Osteoblast (primary cell): ENCODE data around the gene ZNHIT3. TPM values are rescaled to one million over a fixed set of nuclear protein-coding genes. Genes with fewer than 3 reads are reported as not detected.

Source experiments
- DNase-seq: peaks from one replicate; pipeline ENCODE4 v3.0.0; 2011; ENCODE audit warnings: low spot score, mixed read lengths; ENCODE audit not compliant: insufficient read length; ENCODE audit errors: missing footprints
- H2AFZ ChIP-seq: 2 replicates; pipeline ENCODE4 v1.6.0; 2011; ENCODE audit warnings: mild to moderate bottlenecking, low read length
- H3K27ac ChIP-seq: 2 replicates; pipeline ENCODE4 v1.5.1; 2011; ENCODE audit warnings: mild to moderate bottlenecking, low read depth, low read length, moderate library complexity
- H3K27me3 ChIP-seq: 2 replicates; pipeline ENCODE4 v1.6.0; 2012; ENCODE audit warnings: mild to moderate bottlenecking, control low read depth, inconsistent platforms, low read length, moderate library complexity; ENCODE audit not compliant: insufficient read depth
- H3K36me3 ChIP-seq: 2 replicates; pipeline ENCODE4 v1.5.1; 2011; ENCODE audit warnings: mild to moderate bottlenecking, low read length, control low read depth, moderate library complexity; ENCODE audit not compliant: insufficient read depth
- H3K4me1 ChIP-seq: 2 replicates; pipeline ENCODE4 v1.5.1; 2011; ENCODE audit warnings: mild to moderate bottlenecking, low read length, control low read depth, moderate library complexity; ENCODE audit not compliant: insufficient read depth
- H3K4me2 ChIP-seq: 2 replicates; pipeline ENCODE4 v1.6.0; 2011; ENCODE audit warnings: mild to moderate bottlenecking, low read length; ENCODE audit not compliant: insufficient read depth
- H3K4me3 ChIP-seq: fragments of 200-600 bp; sonication (generic); 3 replicates; pipeline ENCODE4 v1.5.1; 2012; ENCODE audit warnings: mild to moderate bottlenecking, low read length, inconsistent platforms; ENCODE audit not compliant: insufficient read depth
- H3K79me2 ChIP-seq: 2 replicates; pipeline ENCODE4 v1.6.0; 2012; ENCODE audit warnings: mild to moderate bottlenecking, low read length, control low read depth, inconsistent platforms; ENCODE audit not compliant: insufficient read depth
- H3K9me3 ChIP-seq: 2 replicates; pipeline ENCODE4 v1.5.1; 2011; ENCODE audit warnings: low read depth, low read length, control low read depth
- H4K20me1 ChIP-seq: 2 replicates; pipeline ENCODE4 v1.6.0; 2012; ENCODE audit warnings: mild to moderate bottlenecking, low read length, control low read depth; ENCODE audit not compliant: insufficient read depth
- total RNA-seq: library from RNA; depleted of rRNA; stranded (reverse); fragments of >200 nt; gene quantifications from 2 replicates; pipeline ENCODE4 v1.2.3, GENCODE V29; 2012
- TF ChIP-seq, protein P1 (sequence below): IDR thresholded peaks from 2 replicates; pipeline ENCODE4 v1.5.1; 2011; ENCODE audit warnings: mild to moderate bottlenecking, low read depth, low read length, moderate library complexity; ENCODE audit errors: extremely low read depth

Gene ZNHIT3
- total RNA-seq, 1 donor = 29.3 TPM

DNA sequence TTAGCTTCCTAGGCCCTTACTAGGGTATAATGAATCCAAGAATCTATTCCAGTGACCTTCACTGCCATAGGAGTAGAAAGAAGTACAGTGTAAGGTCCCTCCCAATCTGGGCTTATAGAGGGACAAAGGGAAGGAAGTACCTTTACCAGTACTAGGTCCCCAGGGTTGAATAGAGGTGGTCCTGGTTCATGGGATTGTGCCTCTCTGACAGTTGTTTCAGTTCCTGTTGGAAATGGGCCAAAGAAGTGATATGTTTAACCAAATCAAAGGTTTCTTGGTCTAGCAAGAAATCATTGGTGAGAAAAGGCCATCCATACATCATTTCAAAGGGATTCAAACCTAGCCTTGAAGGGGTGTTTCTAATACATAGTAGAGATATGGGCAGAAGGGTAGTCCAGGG lies 16.0 kb upstream of the ZNHIT3 start:
- DNase-seq = no peak
- Histone ChIP-seq H3K4me1 (no peaks in the 10 kb centered on the region), H3K4me3 (no peak overlapping the region), H3K79me2 (no peaks in the 10 kb centered on the region), H3K36me3 (no peaks in the 10 kb centered on the region), H3K4me2 (no peak overlapping the region), H3K27ac (no peak overlapping the region), H4K20me1 (no peaks in the 10 kb centered on the region), H3K9me3 (no peaks in the 10 kb centered on the region), H3K27me3 (peaks cover 4% of the 10 kb centered on the region), H2AFZ (no peak overlapping the region)
- TF ChIP-seq, protein P1, sequence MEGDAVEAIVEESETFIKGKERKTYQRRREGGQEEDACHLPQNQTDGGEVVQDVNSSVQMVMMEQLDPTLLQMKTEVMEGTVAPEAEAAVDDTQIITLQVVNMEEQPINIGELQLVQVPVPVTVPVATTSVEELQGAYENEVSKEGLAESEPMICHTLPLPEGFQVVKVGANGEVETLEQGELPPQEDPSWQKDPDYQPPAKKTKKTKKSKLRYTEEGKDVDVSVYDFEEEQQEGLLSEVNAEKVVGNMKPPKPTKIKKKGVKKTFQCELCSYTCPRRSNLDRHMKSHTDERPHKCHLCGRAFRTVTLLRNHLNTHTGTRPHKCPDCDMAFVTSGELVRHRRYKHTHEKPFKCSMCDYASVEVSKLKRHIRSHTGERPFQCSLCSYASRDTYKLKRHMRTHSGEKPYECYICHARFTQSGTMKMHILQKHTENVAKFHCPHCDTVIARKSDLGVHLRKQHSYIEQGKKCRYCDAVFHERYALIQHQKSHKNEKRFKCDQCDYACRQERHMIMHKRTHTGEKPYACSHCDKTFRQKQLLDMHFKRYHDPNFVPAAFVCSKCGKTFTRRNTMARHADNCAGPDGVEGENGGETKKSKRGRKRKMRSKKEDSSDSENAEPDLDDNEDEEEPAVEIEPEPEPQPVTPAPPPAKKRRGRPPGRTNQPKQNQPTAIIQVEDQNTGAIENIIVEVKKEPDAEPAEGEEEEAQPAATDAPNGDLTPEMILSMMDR = no peak

- H3K27me3 ChIP-seq = peaks cover 8% of the 10 kb centered on the region
- H3K79me2 ChIP-seq = no peaks in the 10 kb centered on the region
- no peaks in the 10 kb centered on the region for H3K4me1 ChIP-seq
- DNase-seq = no peak
- H3K36me3 ChIP-seq = no peaks in the 10 kb centered on the region
- no peak overlapping the region for H3K27ac ChIP-seq
- H4K20me1 ChIP-seq = no peaks in the 10 kb centered on the region
- TF ChIP-seq, protein P1 = no peak
- H3K9me3 ChIP-seq = no peaks in the 10 kb centered on the region
- H3K4me3 ChIP-seq = no peak overlapping the region
- no peak overlapping the region for H2AFZ ChIP-seq
- no peak overlapping the region for H3K4me2 ChIP-seq
Observed at GRCh38 chr17:36474571-36474970, 11.9 kb upstream of the ZNHIT3 start.

GRCh38 chr17:36475346-36475970 lies 11.0 kb upstream of the ZNHIT3 start:
- Histone ChIP-seq H3K36me3 (no peaks in the 10 kb centered on the region), H3K27ac (no peak overlapping the region), H3K79me2 (no peaks in the 10 kb centered on the region), H3K9me3 (no peaks in the 10 kb centered on the region), H4K20me1 (no peaks in the 10 kb centered on the region), H3K4me3 (no peak overlapping the region), H2AFZ (no peak overlapping the region), H3K27me3 (peaks cover 9% of the 10 kb centered on the region), H3K4me1 (no peaks in the 10 kb centered on the region), H3K4me2 (no peak overlapping the region)
- TF ChIP-seq, protein P1 = no peak
- no peak for DNase-seq

DNA sequence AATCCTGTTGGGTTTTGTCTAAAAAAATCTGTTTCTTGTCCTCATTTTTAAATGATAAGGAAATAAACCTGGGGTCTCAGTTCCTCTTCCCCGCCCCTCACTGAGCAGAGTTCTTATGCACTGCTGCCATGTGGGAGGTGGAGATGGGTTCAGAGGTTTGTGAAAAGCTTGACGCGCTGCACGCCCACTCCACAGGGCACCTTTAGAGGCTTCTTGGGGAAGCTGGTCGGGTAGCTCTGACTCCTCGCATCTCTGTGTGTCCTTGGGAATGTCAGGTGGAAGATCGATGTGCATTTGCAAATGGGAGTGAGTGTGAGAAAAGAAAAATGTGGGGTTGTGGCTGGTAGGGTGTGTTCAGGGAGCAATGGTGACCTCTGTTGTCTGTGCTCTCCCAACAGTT lies 4.7 kb upstream of the ZNHIT3 start:
- no peak for DNase-seq
- H3K4me1 ChIP-seq = peaks cover 14% of the 10 kb centered on the region
- no peaks in the 10 kb centered on the region for H3K9me3 ChIP-seq
- peaks cover 13% of the 10 kb centered on the region for H3K27me3 ChIP-seq
- H3K79me2 ChIP-seq = peaks cover 7% of the 10 kb centered on the region
- H3K4me2 ChIP-seq = no peak overlapping the region
- no peaks in the 10 kb centered on the region for H3K36me3 ChIP-seq
- no peaks in the 10 kb centered on the region for H4K20me1 ChIP-seq
- H3K4me3 ChIP-seq = no peak overlapping the region
- H2AFZ ChIP-seq = no peak overlapping the region
- H3K27ac ChIP-seq = no peak overlapping the region
- TF ChIP-seq, protein P1 = no peak
